ENCODE results near the gene PRIMPOL. TPM values are rescaled to one million over a fixed set of nuclear protein-coding genes. Genes with fewer than 3 reads are reported as not detected.
"Not testable (repeated sequence)": the region's sequence is repeated elsewhere in the genome, so short reads cannot be mapped to it uniquely, and the experiment has no call there.

The PRIMPOL gene
- total and polyA plus RNA-seq, 2 donors (not counting 1 experiment from before 2014, with no cell fraction given) = 11.5 to 22.3 TPM

DNA sequence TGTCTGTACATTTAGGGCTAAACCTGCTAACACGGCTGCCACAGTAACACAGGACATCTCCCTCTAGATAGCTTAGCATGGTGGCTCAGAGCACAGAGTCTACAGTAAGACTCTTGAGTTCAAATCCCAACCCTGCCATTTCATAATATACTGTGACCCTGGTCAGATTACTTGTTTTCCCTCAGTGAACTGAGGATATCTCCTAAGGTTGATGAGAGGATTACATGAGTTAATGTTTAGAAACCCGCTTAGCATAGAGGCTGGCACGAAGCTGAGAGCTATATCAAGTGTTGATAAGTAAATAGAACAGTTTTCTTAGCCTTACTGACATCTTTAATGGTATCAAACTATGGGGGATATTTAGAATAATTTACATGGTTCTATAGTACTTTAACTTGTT lies 37.5 kb upstream of the PRIMPOL start:
- Histone ChIP-seq H3K27ac (ENCODE audit: insufficient read depth, low read length) (no peak overlapping the region), H3K9me3 (ENCODE audit: control insufficient read depth, insufficient read depth, low read depth, low read length) (no peaks in the 10 kb centered on the region), H3K4me2 (ENCODE audit: extremely low read depth, insufficient read depth, low read length) (no peak overlapping the region), H2AFZ (ENCODE audit: low read length) (no peak overlapping the region), H3K27me3 (ENCODE audit: control insufficient read depth, insufficient read depth, low read length) (no peaks in the 10 kb centered on the region), H3K79me2 (ENCODE audit: control insufficient read depth, insufficient read depth, low read length) (no peaks in the 10 kb centered on the region), H4K20me1 (ENCODE audit: control insufficient read depth, extremely low read depth, insufficient read depth, low read length) (no peaks in the 10 kb centered on the region), H3K4me1 (ENCODE audit: control insufficient read depth, extremely low read depth, insufficient read depth, low read length) (no peaks in the 10 kb centered on the region), H3K36me3 (ENCODE audit: control insufficient read depth, insufficient read depth, low read length) (no peaks in the 10 kb centered on the region), H3K9ac (ENCODE audit: insufficient read depth, low read length) (no peak overlapping the region), H3K4me3 (replicated peaks in 1 of 4; ENCODE audit: control extremely low read depth in 1 of 4, insufficient read depth in 1 of 4, low read depth in 3 of 4, low read length in 4 of 4) (no peak overlapping the region)
- no peak for DNase-seq (ENCODE audit: low read depth in 2 of 2)
- TF ChIP-seq EZH2 (IDR thresholded peaks at IDR 0.05; ENCODE audit: low read length, missing control alignments) = no peak
- TF ChIP-seq, protein P1, sequence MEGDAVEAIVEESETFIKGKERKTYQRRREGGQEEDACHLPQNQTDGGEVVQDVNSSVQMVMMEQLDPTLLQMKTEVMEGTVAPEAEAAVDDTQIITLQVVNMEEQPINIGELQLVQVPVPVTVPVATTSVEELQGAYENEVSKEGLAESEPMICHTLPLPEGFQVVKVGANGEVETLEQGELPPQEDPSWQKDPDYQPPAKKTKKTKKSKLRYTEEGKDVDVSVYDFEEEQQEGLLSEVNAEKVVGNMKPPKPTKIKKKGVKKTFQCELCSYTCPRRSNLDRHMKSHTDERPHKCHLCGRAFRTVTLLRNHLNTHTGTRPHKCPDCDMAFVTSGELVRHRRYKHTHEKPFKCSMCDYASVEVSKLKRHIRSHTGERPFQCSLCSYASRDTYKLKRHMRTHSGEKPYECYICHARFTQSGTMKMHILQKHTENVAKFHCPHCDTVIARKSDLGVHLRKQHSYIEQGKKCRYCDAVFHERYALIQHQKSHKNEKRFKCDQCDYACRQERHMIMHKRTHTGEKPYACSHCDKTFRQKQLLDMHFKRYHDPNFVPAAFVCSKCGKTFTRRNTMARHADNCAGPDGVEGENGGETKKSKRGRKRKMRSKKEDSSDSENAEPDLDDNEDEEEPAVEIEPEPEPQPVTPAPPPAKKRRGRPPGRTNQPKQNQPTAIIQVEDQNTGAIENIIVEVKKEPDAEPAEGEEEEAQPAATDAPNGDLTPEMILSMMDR (conservative IDR thresholded peaks at IDR 0.05 in 1 of 2, IDR thresholded peaks at IDR 0.05 in 1 of 2; ENCODE audit: low read depth in 1 of 2, low read length in 2 of 2) = no peak

DNA sequence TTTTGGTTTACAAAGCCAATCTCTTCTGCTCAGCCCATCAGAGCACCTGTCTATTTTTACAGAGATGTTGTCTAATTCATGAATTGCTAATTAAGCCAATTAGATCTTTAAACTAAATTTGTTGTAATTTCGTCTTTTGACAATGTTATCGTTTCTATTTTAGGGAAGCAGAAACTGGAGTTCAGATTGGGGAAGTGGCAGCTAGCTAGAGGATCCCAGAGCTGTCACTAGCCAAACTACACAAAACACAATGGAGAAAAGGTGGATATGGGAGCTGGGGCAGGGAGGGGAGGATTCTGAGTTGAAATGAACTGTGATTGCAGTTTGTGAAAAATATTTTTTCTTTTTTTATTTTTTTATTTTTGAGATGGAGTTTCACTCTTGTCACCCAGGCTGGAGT lies 36.1 kb upstream of the PRIMPOL start:
- H3K4me1 ChIP-seq (ENCODE audit: control insufficient read depth, extremely low read depth, insufficient read depth, low read length) = no peaks in the 10 kb centered on the region
- H3K4me2 ChIP-seq (ENCODE audit: extremely low read depth, insufficient read depth, low read length) = no peak overlapping the region
- H3K27me3 ChIP-seq (ENCODE audit: control insufficient read depth, insufficient read depth, low read length) = no peaks in the 10 kb centered on the region
- no peak overlapping the region for H3K9ac ChIP-seq (ENCODE audit: insufficient read depth, low read length)
- no peaks in the 10 kb centered on the region for H3K9me3 ChIP-seq (ENCODE audit: control insufficient read depth, insufficient read depth, low read depth, low read length)
- H2AFZ ChIP-seq (ENCODE audit: low read length) = no peak overlapping the region
- no peak overlapping the region for H3K4me3 ChIP-seq (replicated peaks in 1 of 4; ENCODE audit: control extremely low read depth in 1 of 4, insufficient read depth in 1 of 4, low read depth in 3 of 4, low read length in 4 of 4)
- DNase-seq (ENCODE audit: low read depth in 2 of 2) = no peak
- no peaks in the 10 kb centered on the region for H4K20me1 ChIP-seq (ENCODE audit: control insufficient read depth, extremely low read depth, insufficient read depth, low read length)
- H3K27ac ChIP-seq (ENCODE audit: insufficient read depth, low read length) = no peak overlapping the region
- TF ChIP-seq, protein P1 (conservative IDR thresholded peaks at IDR 0.05 in 1 of 2, IDR thresholded peaks at IDR 0.05 in 1 of 2; ENCODE audit: low read depth in 1 of 2, low read length in 2 of 2) = no peak
- no peak for TF ChIP-seq EZH2 (IDR thresholded peaks at IDR 0.05; ENCODE audit: low read length, missing control alignments)
- H3K36me3 ChIP-seq (ENCODE audit: control insufficient read depth, insufficient read depth, low read length) = no peaks in the 10 kb centered on the region
- H3K79me2 ChIP-seq (ENCODE audit: control insufficient read depth, insufficient read depth, low read length) = no peaks in the 10 kb centered on the region

DNA sequence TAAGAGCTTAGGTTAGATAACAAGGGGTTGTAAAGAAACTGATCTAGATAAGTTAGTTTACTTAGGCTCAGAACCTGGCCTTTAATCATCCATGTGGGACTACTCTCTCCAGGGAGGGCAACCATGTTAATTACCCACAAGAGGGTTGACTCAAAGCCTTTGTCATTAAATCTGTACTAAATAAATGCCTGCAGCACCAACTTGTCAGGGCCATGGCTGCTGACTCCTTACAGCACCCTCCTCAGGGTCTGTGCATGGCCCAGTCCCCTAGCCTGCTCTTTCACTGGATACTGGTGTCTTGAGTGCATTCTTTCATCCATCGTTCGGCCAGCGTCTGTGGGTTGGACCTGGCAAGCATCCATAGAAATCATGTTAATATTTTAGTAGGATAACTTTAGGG lies 35.0 kb upstream of the PRIMPOL start:
- Histone ChIP-seq H3K4me2 (ENCODE audit: extremely low read depth, insufficient read depth, low read length) (no peak overlapping the region), H3K36me3 (ENCODE audit: control insufficient read depth, insufficient read depth, low read length) (no peaks in the 10 kb centered on the region), H3K9me3 (ENCODE audit: control insufficient read depth, insufficient read depth, low read depth, low read length) (no peaks in the 10 kb centered on the region), H3K4me3 (replicated peaks in 1 of 4; ENCODE audit: control extremely low read depth in 1 of 4, insufficient read depth in 1 of 4, low read depth in 3 of 4, low read length in 4 of 4) (no peak overlapping the region), H4K20me1 (ENCODE audit: control insufficient read depth, extremely low read depth, insufficient read depth, low read length) (no peaks in the 10 kb centered on the region), H2AFZ (ENCODE audit: low read length) (no peak overlapping the region), H3K27me3 (ENCODE audit: control insufficient read depth, insufficient read depth, low read length) (no peaks in the 10 kb centered on the region), H3K9ac (ENCODE audit: insufficient read depth, low read length) (no peak overlapping the region), H3K27ac (ENCODE audit: insufficient read depth, low read length) (no peak overlapping the region), H3K79me2 (ENCODE audit: control insufficient read depth, insufficient read depth, low read length) (no peaks in the 10 kb centered on the region), H3K4me1 (ENCODE audit: control insufficient read depth, extremely low read depth, insufficient read depth, low read length) (no peaks in the 10 kb centered on the region)
- DNase-seq (ENCODE audit: low read depth in 2 of 2) = no peak
- no peak for TF ChIP-seq EZH2 (IDR thresholded peaks at IDR 0.05; ENCODE audit: low read length, missing control alignments)
- TF ChIP-seq, protein P1 (conservative IDR thresholded peaks at IDR 0.05 in 1 of 2, IDR thresholded peaks at IDR 0.05 in 1 of 2; ENCODE audit: low read depth in 1 of 2, low read length in 2 of 2) = no peak

DNA sequence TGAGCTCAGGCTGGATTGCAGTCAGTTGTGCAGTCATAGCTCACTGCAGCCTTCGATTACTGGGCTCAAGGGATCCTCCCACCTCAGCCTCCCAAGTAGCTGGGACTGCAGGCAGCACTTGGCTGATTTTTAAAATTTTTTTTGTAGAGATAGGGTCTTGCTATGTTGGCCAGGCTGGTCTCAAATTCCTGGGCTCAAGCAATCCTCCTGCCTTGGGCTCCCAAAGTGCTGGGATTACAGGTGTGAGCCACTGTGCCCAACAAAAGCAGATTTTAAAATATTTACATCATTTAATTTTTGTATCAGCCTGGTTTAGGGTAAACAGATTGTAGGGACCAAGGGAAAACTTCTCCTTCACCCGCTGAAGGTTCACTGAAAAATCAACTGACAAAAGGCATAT lies 33.4 kb upstream of the PRIMPOL start:
- DNase-seq (ENCODE audit: low read depth in 2 of 2); H3K27me3 ChIP-seq (ENCODE audit: control insufficient read depth, insufficient read depth, low read length); H4K20me1 ChIP-seq (ENCODE audit: control insufficient read depth, extremely low read depth, insufficient read depth, low read length); H3K27ac ChIP-seq (ENCODE audit: insufficient read depth, low read length); H3K79me2 ChIP-seq (ENCODE audit: control insufficient read depth, insufficient read depth, low read length); H3K4me3 ChIP-seq (replicated peaks in 1 of 4; ENCODE audit: control extremely low read depth in 1 of 4, insufficient read depth in 1 of 4, low read depth in 3 of 4, low read length in 4 of 4); H3K9ac ChIP-seq (ENCODE audit: insufficient read depth, low read length); H2AFZ ChIP-seq (ENCODE audit: low read length); H3K36me3 ChIP-seq (ENCODE audit: control insufficient read depth, insufficient read depth, low read length); H3K4me1 ChIP-seq (ENCODE audit: control insufficient read depth, extremely low read depth, insufficient read depth, low read length); H3K9me3 ChIP-seq (ENCODE audit: control insufficient read depth, insufficient read depth, low read depth, low read length); H3K4me2 ChIP-seq (ENCODE audit: extremely low read depth, insufficient read depth, low read length): not testable (repeated sequence)

All from fibroblast of lung (primary cell).